GM18511 (cell line): ENCODE results near the gene CCDC107.

Source experiments
- ATAC-seq: cut with Tn5 transposase; IDR thresholded peaks from one replicate; pipeline ENCODE4 v1.9.1; 2021; ENCODE audit warnings: mild to moderate bottlenecking, moderate library complexity; ENCODE audit not compliant: unreplicated experiment

Gene CCDC107

GRCh38 chr9:35659340-35659739, 1.2 kb downstream of the CCDC107 start:
- no peak for ATAC-seq

- ATAC-seq: no peak
Observed at GRCh38 chr9:35660966-35661415, 2.9 kb downstream of the CCDC107 start.

- ATAC-seq: no peak
Observed at GRCh38 chr9:35661756-35662350, 3.8 kb downstream of the CCDC107 start.

- ATAC-seq: no peak
Observed at GRCh38 chr9:35662437-35662836, 4.3 kb downstream of the CCDC107 start.

GRCh38 chr9:35664531-35665470, 6.7 kb downstream of the CCDC107 start, which contains the start of gene ARHGEF39:
TSS of gene ARHGEF39 (minus strand) at chr9:35665195. CDS start at chr9:35665169, 26 bp downstream.
- peak; percentile 83 for ATAC-seq

- no peak for ATAC-seq
Observed at GRCh38 chr9:35665471-35665818, 7.4 kb downstream of the CCDC107 start.

- ATAC-seq: no peak
Observed at GRCh38 chr9:35666045-35666444, 8.0 kb downstream of the CCDC107 start.

- no peak for ATAC-seq
Observed at GRCh38 chr9:35666549-35666948, 8.5 kb downstream of the CCDC107 start.

GRCh38 chr9:35667939-35668338, 9.8 kb downstream of the CCDC107 start:
- ATAC-seq: no peak

- ATAC-seq: no peak
Observed at GRCh38 chr9:35669331-35670145, 11.4 kb downstream of the CCDC107 start.

GRCh38 chr9:35673132-35674024, 15.3 kb downstream of the CCDC107 start, which contains the start of gene CA9:
TSS of gene CA9 (plus strand) at chr9:35673928. CDS start at chr9:35673960, 32 bp downstream.
- ATAC-seq: no peak

GRCh38 chr9:35674025-35674361, 15.9 kb downstream of the CCDC107 start:
- ATAC-seq: no peak

GRCh38 chr9:35675204-35675603, 17.1 kb downstream of the CCDC107 start:
- ATAC-seq: no peak

GRCh38 chr9:35675732-35676392, 17.8 kb downstream of the CCDC107 start:
- no peak for ATAC-seq

GRCh38 chr9:35679091-35679490, 21.0 kb downstream of the CCDC107 start:
- no peak for ATAC-seq

GRCh38 chr9:35679766-35680330, 21.8 kb downstream of the CCDC107 start:
- ATAC-seq: no peak

- no peak for ATAC-seq
Observed at GRCh38 chr9:35680331-35681105, 22.4 kb downstream of the CCDC107 start.

- ATAC-seq: no peak
Observed at GRCh38 chr9:35681341-35682002, 23.4 kb downstream of the CCDC107 start.
